HepG2 (cell line): ENCODE data around the gene NFATC4.

Source experiments
- GATA4 ChIP-seq: sonication (generic); IDR thresholded peaks from 2 replicates; pipeline ENCODE4 v1.6.1; 2016; ENCODE audit warnings: antibody characterized with exemption, low read depth, borderline replicate concordance
- HOXA5 ChIP-seq: sonication (generic); formaldehyde crosslinking; IDR thresholded peaks from 2 replicates; pipeline ENCODE4 v1.4.0; 2020; ENCODE audit warnings: missing genetic modification reagents
- POLR2A ChIP-seq, 2 experiments: IDR thresholded peaks; 2 replicates each; pipeline ENCODE4 v1.6.1; 2011; ENCODE audit warnings: low read depth in 2 of 2, low read length in 2 of 2, mild to moderate bottlenecking in 1 of 2, moderate library complexity in 1 of 2; ENCODE audit not compliant: insufficient read depth in 1 of 2
- ZNF776 ChIP-seq: sonication (generic); formaldehyde crosslinking; IDR thresholded peaks from 2 replicates; pipeline ENCODE4 v1.4.0; 2020; ENCODE audit warnings: mild to moderate bottlenecking, missing genetic modification reagents

DNA sequence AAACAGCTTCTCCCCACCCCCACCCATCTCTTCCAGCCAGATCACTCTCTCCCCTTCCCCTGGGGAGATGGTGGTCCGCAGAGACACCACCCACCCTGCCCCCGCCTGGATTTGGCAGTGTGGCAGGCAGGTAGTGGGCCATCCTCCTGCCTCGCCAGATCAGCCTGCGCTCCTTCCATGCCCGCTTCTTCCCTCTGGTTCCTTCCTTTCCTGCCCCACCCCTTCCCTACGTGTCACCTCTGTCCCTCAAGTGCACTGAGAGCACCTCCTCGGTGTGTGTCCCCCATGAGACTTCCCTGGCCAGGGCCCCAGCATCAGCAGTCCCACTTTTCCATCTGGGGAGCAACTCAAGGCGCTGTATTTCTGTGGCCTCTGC, 31.5 kb downstream of the NFATC4 start:
- TF ChIP-seq GATA4 (no peak), ZNF776 (CRISPR knock-in tag) (no peak), HOXA5 (CRISPR knock-in tag) (no peak), POLR2A (IDR thresholded peaks at IDR 0.05; ENCODE audit: insufficient read depth in 1 of 2, low read depth in 2 of 2, low read length in 2 of 2) (no peak)
